Measurements from ENCODE around the gene SLC4A5.

DNA sequence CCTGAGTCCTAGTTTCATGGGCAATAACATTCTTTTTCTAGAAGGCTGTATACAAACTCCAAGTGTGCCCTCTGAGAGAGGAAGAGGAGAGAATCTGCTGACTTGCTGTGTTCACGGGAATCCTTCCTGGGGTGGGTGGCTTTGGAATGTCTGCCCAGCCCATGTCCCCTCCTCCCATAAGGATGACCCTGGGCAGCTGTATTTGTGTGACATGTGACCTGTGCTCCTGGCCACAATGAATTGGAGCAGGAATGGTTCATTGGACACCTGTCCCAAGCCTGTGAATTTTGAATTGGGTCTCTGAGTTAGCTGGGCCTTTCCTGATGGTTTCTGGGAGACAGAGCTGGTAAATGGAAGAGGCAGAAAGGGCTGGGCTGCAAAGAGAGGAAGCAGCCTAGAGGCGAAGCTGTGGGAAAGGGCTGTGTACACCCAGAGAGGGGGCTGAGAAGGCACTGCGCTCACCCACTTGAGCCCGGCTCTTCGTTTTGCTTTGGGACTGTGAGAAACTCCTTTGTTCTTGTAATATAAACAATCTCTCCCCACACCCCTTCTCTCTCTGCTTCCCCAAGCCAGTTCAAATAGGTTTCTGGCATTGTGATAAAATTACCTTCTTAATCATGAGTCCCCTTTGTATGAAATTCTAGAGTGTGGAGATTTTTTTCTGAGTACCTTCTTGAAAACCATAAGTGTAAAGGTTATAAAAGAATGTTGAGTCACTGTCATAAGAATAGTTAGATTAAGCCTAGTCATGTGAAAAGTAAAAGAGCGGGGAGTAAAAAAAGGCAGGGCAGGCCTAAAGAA lies 49.8 kb downstream of the SLC4A5 start:
- TF ChIP-seq, protein P1, sequence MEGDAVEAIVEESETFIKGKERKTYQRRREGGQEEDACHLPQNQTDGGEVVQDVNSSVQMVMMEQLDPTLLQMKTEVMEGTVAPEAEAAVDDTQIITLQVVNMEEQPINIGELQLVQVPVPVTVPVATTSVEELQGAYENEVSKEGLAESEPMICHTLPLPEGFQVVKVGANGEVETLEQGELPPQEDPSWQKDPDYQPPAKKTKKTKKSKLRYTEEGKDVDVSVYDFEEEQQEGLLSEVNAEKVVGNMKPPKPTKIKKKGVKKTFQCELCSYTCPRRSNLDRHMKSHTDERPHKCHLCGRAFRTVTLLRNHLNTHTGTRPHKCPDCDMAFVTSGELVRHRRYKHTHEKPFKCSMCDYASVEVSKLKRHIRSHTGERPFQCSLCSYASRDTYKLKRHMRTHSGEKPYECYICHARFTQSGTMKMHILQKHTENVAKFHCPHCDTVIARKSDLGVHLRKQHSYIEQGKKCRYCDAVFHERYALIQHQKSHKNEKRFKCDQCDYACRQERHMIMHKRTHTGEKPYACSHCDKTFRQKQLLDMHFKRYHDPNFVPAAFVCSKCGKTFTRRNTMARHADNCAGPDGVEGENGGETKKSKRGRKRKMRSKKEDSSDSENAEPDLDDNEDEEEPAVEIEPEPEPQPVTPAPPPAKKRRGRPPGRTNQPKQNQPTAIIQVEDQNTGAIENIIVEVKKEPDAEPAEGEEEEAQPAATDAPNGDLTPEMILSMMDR (conservative IDR thresholded peaks at IDR 0.05; ENCODE audit: low read depth, low read length) = no peak
- TF ChIP-seq EZH2 (IDR thresholded peaks at IDR 0.05; ENCODE audit: borderline replicate concordance, low read depth, low read length, poor library complexity, severe bottlenecking) = no peak

Measured in A673 (cell line).